HG03175 (cell line): ENCODE measurements around the gene UTP11.

Source experiments
- ATAC-seq: cut with Tn5 transposase; IDR thresholded peaks from one replicate; pipeline ENCODE4 v1.9.1; 2021; ENCODE audit warnings: mild to moderate bottlenecking, moderate library complexity; ENCODE audit not compliant: unreplicated experiment

UTP11 gene

DNA sequence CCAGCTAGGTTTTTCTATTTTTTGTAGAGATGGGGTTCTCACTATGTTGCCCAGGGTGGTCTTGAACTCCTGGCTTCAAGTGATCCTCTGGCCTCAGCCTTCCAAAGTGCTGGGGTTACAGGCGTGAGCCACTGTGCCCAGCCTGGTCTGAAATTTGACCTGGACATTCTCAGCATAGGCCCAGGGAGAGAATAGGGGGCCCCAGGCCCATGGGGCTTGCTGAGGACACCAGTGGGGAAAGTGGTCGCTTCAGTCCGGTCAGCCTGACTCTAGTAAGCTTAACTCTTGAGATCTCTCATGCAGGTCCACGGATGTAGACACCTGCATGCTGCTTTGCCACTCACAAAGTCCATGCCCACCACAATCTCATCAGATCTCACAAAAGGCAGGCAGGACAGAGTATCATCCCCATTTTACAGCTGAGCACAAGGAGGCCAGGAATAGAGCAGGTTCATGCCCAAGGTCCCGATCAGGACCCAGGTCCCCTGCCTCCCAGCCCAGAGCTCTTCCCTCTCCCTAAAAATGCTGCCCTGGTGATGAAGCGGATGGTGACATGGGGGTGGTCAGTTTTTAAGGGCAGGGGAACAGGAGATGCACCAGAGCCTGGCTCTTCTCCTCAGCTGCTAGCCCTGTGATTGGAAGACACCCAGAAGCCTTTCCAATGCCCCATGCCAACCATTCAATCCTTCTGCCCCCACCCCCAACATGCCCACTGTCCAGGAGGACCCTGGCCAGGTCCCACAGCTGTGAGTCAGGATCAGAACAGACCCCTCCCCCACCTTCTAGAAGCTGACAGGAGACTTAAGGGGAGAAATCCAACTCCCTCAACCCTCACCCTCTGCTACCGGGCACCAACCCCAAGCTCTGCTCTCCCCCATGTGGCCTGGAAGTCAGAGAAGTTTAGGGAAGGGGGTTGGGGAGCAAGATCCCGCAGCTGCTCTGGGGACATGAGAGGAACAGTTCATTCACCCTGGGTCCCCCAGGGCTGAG, 9.0 kb upstream of the UTP11 start:
- no peak for ATAC-seq

DNA sequence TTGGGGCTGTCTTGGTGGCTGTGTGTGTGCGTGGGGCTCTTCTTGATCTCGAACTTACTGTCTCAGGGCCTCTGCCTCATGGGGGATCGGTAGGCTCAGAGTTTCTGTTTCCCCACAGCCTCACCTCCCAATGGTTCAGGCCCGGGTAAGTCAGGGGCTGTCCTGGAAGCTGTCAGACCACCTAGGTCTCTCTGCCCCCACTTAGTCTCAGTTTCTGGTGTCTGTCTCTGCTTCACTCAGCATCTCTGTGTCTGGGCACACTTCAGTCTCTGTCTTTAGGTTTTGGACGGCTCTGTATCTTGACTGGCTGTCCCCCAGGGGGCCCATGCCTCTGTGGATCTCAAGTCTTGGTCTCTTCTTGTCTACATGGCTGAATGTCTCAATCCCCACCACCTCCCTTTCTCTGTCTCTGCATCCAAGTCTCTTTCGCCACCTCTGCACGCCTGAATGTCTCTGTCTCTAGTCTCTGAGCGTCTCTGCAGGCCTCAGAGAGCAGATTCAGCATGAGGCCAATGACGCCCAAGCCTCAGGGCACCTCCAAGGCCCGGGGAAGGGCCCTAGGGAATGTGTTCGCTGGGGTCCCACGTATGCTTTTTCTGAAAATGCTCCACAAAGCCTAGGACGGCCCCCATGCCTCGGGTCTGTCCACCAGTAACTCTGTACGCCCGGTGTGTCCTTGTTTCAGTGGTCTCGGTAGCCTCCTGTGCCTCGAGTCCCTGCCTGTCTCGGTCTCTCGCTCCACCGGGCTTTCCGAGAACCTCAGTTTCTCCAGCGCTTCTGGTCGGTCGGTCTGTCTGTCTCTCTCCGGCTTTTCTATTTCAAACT, 8.0 kb upstream of the UTP11 start:
- ATAC-seq: no peak

DNA sequence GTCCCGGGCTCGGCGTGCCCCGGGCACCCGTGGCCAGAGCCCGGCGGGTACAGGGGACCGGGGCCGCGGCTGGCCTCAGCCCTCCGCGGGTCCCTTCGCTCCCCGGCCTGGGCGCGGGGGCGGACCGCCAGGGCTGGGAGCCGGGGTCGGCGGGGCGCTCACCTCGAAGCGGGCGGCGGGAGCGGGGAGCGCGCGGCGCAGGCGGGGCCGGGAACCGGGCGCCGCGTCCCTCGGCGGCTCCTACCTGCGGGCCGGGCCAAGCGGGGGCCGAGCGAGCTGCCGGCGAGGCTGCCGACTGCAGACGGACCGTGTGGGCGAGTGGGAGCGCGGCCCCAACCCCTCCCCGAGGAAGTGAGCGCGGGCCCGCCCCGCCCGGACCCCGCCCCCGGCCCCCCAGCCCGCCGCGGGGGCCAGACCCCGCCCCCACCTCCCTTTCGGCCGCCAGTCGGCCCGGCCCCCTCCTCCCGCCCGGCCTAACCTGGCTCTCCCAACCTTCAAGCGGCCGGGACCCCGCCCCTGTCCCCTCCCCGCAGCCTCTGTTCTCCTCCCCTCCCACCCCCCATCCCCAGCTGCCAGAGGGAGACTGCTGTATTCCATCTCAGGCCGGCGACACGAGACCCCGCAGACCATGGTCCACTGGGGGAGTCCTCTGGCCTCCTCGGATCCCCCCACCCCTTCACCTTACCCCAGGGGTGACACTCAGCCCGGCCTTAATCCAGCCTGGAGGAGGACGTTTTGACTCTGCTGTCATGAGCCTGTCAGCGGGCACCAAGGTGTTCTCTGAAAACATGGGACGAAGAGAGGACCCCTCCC, 7.1 kb upstream of the UTP11 start, which contains the start of gene FHL3:
TSS of gene FHL3 (minus strand) at position 320 of the 813 bp plus-strand sequence. CDS start 6,102 bp downstream, outside the sequence.
- no peak for ATAC-seq

DNA sequence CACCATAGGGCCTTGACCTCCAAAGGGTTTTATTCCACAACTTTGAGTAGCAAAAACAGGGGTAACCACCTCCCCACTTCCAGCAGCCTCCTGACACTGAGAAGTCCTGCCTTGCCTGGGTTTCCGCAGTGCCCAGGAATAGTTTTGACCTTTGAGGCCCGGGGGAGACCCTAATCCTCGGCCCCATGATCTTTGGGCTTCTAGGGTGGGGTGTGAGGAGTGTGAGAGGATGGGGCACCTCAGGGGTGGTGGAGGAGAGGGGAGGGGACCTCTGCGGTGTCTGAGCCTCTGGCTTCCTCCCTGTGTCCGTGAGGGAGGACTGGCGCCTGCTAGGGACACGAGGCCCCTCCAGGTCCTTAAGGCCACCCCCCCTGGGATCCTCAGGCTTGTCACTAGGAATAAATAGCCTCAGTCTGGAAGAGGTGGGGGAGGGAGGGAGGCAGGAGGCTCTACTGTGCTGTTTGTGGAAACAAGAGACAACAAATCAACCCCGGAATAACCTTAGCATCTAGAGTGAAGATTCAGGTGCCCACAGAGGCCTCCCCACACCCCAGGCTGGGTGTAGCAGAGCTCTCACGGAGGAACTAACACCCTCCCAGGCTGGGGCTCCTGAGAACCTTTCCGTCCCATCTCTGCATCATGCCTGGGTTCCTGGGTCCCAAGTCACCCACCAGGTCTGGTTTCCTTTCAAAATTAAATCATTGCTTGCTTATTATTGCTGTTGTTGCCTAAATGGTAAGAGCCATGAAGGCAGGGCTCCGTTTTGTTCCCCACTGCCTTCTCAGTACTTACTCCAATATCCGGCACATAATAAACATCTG, 6.3 kb upstream of the UTP11 start:
- no peak for ATAC-seq

DNA sequence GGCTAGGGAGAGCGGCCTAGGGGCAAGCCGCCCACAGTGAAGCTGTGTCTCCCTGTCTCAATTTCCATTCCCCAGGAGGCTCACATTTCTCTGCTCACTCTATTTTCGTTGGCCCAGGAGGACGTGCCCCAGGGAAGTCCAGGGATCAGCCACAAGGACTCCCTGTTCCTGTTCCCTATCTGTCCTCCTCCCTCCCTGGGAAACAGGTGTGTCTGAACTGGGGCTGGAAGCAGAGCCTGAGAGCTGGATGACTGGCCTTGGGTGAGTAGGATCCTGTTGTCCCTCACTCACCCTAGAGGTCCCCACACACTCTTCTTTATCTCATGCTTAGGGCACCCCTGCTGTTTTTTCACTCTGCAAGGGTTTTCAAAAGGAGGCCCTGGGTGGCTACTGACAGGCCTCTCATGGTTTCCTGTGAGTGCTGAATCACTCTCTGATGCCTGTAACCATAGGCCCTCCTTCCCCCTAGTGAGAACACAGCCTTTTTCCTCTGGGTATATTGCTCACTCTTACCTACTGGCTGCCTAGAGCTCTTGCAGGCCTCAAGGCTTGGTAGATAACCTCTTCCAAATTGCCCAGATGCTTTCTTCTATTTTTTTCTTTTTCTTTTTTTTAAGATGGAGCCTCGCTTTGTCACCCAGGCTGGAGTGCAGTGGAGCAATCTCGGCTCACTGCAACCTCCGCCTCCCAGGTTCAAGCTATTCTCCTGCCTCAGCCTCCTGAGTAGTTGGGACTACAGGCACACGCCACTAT, 3.3 kb upstream of the UTP11 start:
- no peak for ATAC-seq

DNA sequence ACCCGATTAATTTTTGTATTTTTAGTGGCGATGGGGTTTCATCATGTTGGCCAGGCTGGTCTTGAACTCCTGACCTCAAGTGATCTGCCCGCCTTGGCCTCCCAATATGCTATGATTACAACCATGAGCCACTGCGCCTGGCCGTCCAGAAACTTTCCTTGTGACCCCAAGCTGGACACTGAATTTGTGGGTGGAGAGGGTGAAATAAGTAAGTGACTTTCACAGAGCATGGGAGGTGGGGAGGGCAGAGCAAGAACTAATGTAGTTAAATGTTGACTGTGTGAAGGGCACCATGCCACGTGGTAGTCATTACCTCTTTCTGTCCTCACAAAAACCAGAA, 2.7 kb upstream of the UTP11 start:
- ATAC-seq: no peak

DNA sequence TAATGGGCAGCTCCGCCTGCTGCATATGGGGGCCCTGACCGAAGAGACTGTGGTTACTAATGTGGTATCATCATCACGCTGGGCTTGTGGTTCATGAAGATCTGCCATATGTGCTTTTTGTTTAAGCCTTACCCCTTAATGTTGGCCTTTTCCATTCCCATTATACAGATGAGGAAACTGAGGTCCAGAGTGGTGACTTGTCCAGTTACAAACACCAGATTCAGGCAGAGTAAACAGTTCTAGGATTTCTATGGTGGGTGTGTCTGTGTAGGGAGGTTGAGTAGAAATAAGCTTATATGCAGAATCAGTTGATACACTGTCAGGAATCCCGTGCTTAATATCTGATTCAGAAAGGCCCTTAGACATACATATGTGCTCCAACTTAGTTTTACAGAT, 691 bp downstream of the UTP11 start:
- ATAC-seq: no peak

DNA sequence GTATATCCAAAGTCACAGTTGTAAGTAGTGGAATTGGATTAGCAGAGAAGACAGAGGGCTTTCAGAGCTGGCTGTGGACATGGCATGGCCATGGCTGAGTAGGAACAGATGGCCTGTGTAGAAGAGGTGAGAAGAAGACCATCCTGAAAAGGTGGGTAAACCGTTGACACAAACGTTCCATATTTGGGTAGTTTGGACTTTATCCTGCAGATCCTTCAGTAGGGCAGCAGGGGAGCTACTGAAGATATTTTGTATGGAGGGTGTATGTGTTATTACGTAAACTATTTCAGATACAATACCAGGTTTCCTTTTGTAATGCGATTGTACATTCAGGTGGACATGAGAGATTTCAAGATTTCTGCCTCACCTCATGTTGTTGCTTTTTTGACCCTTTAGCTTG, 1.6 kb downstream of the UTP11 start:
- no peak for ATAC-seq

DNA sequence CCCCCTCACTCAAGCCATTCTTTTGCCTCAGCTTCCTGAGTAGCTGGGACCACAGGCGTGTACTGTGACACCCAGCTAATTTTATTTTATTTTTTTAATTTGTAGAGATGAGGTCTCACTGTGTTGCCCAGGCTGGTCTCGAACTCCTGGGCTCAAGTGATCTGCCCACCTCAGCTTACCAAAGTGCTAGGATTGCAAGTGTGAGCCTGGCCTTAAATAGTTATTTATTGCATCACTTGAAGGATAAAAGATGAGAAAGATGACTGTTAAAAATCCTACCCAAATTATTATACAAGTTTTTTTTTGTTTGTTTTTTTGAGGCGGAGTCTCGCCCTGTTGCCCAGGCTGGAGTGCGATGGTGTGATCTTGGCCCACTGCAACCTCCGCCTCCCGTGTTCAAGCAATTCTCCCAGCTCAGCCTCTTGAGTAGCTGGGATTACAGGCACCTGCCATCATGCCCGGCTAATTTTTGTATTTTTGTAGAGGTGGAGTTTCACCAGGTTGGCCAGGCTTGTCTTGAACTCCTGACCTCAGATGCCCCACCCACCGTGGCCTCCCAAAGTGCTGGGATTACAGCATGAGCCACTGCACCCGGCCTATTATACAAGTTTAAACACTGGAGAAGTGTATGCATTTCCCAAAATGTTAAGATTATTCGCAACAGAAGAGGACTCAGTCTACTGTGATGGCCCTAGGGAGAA, 2.3 kb downstream of the UTP11 start:
- ATAC-seq: no peak

DNA sequence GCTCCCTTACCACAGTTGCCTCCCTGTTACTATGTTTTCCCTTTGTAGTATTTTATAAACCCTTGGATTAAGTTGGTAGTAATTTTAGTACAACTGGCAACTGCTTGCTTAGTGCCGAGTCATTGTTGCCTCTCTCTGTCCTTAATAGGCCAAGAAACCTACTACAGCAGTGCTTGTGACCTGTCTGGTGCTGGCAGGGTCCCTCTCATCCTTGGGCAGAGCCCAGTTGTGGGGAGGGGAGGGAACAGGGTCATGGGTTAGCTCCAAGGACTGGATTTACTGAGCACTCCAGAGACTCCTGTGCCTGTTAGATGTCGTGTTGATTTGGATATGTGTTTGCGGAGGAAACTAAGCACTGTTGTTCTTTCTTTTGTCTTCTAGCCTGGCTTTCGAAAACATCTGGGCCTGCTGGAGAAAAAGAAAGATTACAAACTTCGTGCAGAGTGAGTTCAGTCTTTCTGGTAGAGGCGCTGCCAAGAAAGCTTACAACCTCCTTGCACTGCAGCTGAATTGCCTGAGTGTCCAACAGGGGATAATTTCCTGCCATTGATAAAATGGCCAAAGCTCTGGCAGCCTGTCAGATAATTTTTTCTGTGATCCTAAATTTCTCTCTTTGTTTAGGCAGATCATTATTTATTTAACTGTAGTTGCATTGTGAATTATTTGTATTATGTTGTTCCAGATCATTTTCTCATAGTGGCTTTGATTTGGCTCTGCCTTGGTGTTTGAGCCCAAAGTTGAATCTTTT, 3.6 kb downstream of the UTP11 start:
- ATAC-seq: no peak

DNA sequence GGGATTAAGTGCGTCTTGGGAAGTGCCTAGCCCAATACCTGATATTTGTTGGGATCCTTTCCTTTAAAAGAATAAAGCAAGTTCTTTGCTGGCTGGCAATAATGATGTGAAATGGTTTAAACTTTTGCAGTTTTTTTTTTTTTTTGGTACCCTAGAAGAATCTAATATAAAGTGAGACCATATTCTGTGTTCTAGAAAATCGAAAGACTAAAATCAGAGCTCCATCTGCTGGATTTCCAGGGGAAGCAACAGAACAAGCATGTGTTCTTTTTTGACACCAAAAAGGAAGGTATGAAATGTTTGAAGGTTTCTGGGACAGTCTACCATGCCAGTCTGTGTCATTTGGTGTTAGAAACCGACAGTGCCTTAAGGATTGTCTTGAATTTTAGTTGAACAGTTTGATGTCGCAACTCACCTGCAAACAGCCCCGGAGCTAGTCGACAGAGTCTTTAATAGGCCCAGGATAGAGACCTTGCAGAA, 6.4 kb downstream of the UTP11 start:
- ATAC-seq: no peak

DNA sequence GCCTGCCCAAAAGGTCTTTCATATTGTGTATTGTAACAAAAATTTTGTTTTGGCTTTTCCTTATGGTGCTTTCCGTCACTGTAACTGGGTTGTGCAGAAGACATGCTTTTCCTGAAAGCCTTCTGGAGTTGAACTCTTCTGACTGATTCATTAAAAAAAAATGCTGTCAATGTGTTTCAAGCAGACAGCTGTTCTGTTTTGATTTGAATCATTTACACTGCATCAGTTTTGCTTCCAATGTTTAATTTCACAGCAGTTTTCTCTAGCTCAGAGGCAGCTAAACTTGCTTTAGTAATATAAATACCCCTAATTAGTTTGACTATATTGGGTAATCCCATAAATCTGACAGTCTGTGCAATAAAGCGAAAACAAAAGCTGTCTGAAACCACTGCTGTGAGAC, 7.9 kb downstream of the UTP11 start:
- ATAC-seq: no peak

DNA sequence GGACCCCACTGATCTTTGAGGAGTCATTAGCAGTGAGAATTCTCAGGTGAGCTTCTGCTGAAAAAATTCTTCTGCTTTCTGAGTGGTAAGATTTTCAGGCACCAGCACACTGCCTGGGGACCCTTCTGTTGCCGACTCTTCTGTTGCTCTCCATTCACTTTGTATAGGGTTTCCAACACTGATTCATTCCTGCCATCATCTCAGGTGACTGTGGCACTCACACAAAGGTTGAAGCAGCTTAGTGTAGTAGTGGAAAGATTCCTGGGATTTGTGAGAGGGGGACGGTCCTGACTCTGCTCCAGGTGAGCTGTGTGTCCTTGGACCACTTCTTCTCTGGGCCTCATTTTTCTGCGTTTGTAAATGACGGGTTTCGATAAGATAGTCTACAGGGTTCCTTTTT, 9.4 kb downstream of the UTP11 start:
- no peak for ATAC-seq

DNA sequence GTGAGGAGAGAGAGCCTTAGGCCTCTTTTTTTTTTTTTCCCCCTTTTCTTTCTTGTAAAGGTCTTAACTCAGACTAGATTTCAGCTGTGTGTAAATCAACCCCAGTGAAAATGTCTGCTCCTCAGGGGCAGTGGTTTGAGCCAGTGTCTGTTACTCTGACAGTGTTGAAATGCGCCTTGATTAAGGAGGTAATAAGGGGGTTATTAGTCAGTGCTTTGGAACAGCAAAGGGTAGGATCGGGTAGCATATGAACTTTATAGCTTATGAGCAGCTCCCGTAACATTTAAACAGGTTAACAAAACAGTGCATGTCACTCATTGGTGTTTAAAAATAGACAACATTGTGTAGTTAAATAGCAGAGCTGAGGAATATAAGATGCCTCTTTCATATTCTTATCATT, 10.3 kb downstream of the UTP11 start:
- no peak for ATAC-seq

DNA sequence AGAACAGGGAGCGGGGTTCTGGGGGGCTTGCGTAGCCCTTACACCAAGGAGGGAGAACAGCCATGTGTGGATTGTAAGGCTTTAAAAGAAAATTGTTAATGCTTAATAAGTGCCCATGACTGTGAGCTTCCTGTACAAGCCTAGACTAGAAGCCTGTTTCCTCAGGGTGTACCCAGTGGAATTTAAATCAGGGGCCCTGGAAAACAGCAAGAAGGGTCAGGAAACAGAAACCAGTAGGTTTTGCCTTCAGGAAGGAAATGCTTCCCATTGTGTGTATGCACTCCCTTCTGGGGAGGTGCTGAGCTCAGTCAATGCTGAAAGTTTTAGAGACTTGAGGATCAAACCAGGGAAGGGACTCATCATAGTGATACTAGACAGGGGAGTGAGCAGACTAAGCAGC, 12.7 kb downstream of the UTP11 start:
- no peak for ATAC-seq

DNA sequence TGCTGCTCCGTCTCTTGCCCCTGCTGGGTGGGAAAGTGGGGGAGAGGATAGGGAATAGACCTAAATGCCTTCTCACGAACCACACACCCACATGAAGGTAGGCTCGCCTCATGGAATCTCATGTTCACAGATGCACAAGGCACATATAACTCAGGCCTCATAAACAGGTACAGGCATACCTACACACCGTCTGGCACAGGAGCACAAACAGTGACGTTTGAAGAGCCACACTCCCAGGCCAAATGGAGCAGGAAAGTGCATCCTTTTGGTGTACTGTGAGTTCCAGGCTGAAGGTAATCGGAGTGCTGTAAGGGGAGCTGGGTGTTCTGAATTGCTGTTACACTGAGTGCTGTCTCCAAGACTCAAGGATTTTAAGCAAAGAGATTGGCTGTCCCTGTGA, 13.1 kb downstream of the UTP11 start:
- no peak for ATAC-seq

DNA sequence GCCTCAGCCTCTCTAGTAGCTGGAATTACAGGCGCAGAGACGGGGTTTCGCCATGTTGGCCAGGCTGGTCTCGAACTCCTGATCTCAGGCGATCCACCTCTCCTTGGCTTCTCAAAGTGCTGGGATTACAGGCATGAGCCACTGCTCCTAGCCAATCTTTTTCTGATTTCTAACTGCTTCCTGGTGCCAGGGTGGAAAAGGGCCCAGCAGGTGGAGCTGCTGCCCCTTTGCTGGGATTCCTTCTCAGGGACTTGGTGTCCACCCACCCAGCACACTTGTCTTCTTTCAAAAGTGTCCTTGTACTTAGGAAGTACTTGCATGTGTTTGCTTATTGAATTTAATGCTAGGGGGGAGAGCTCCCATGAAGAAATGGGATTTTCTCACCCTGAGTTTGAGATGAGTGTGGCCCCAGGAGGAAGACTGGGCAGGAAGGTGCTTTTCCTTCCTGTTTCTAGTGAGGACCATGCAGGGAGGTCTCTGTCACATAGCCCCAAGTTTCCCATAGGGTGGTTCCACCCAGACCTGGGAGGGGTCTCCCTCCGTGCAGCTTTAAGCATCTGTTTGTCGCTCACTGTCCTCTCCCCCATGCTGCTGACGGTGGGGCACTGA, 14.2 kb downstream of the UTP11 start:
- no peak for ATAC-seq
